KOPT-K1 (cell line): Measurements from ENCODE around the gene MAG.
"Not testable (repeated sequence)": the region's sequence is repeated elsewhere in the genome, so short reads cannot be mapped to it uniquely, and the experiment has no call there.

ENCODE experiments used
- H3K27ac ChIP-seq: fragments of 200-600 bp; sonication (generic); 2 replicates; pipeline ENCODE4 v1.5.1; 2016; ENCODE audit warnings: antibody characterized with exemption, mild to moderate bottlenecking, low read depth, low read length; ENCODE audit not compliant: poor library complexity, severe bottlenecking
- H3K36me3 ChIP-seq: fragments of 200-600 bp; sonication (generic); 2 replicates; pipeline ENCODE4 v1.5.1; 2017; ENCODE audit warnings: antibody characterized with exemption, mild to moderate bottlenecking, low read length, moderate library complexity; ENCODE audit not compliant: insufficient read depth
- H3K9me3 ChIP-seq: fragments of 200-600 bp; sonication (generic); 2 replicates; pipeline ENCODE4 v1.5.1; 2017; ENCODE audit warnings: antibody characterized with exemption, low read length, mild to moderate bottlenecking; ENCODE audit not compliant: insufficient read depth, poor library complexity, severe bottlenecking

The MAG gene

GRCh38 chr19:35272122-35272719, 19.7 kb upstream of the MAG start:
- peaks cover 71% of the 10 kb centered on the region for H3K36me3 ChIP-seq
- H3K27ac ChIP-seq, result no peak overlapping the region
- H3K9me3 ChIP-seq, result no peaks in the 10 kb centered on the region

DNA sequence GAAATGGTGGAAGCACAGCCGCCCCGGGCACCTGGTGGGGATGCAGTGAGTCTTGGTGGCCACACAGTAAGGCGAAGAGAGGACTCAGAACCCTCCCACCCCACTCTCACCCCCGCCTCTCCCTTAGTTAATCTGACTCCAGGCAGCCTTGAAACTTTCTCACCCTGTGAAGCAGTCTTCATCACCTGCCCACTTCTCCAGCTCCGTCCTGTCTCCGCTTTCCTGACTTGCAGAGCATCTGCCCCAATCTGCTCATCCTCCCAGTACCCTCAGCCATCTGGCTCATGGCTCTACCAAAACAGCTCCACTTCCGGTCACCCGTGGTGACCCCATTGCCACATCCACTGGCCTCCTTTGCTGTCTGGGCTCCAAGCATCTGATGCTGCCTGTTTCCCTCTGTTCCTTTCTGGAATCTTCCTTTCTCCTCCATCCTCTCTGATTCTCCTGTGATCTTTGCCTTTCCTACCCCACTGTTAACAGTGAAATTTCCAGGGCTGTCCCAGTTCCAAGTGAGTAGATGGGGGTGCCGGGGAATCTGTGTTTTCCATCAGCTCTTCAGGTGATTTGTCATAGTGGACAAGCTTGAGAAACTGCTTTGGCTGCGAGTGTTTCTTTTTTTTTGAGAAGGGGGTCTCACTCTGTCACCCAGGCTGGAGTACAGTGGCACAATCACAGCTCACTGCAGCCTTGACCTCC, 18.9 kb upstream of the MAG start:
- no peaks in the 10 kb centered on the region for H3K9me3 ChIP-seq
- H3K36me3 ChIP-seq, result peaks cover 80% of the 10 kb centered on the region
- H3K27ac ChIP-seq, result no peak overlapping the region

DNA sequence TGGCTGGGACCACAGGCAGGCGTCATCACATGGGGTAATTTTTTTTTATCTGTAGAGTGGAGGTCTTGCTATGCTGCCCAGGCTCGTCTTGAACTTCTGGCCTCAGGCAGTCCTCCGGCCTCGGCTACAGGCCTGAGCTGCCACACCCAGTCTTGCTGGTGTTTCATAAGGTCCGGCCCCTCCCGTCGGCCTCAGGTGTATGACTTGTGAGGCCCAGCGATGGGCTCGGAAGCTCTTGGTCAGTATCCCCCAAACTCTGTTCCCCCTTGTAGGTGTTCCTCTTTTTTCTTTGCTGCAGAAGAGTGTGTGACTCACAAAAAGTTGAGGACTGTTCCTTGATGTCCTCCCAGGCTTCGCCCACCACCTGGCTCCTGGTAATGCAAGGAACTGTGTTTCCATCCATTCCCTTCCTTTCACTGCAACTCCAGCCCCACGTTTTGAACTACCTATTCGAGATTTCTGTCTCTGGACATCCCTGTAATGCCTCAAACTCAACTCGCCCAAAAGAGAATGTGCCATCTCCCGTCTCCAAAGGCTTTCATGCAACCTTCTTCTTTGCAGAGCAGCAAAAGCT, 18.2 kb upstream of the MAG start:
- no peaks in the 10 kb centered on the region for H3K9me3 ChIP-seq
- H3K36me3 ChIP-seq, result peaks cover 87% of the 10 kb centered on the region
- H3K27ac ChIP-seq, result no peak overlapping the region

DNA sequence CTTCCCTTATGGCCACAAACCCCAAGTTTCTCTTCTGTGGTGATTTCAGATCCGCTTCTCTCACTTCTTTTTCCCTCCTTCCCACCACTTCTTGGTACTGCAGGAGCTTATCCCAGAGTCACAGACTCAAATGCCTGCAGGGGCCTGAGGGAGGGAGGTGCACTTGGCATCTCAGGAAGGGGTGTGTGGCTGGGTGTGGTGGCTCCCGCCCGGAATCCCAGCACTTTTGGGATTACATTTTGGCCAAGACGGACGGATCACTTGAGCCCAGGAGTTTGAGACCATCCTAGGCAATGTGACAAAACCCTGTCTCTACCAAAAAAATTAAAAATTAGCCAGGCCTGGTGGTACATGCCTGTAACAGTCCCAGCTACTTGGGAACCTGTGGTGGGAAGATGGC, 17.6 kb upstream of the MAG start:
- no peak overlapping the region for H3K27ac ChIP-seq
- no peaks in the 10 kb centered on the region for H3K9me3 ChIP-seq
- peaks cover 92% of the 10 kb centered on the region for H3K36me3 ChIP-seq

- no peak overlapping the region for H3K27ac ChIP-seq
- peaks cover 79% of the 10 kb centered on the region for H3K36me3 ChIP-seq
- H3K9me3 ChIP-seq, result no peaks in the 10 kb centered on the region
Measured at GRCh38 chr19:35276706-35277281, 15.2 kb upstream of the MAG start.

GRCh38 chr19:35278578-35279284, 13.2 kb upstream of the MAG start:
- no peaks in the 10 kb centered on the region for H3K9me3 ChIP-seq

GRCh38 chr19:35279374-35279773, 12.6 kb upstream of the MAG start:
- H3K36me3 ChIP-seq, result peaks cover 54% of the 10 kb centered on the region
- H3K27ac ChIP-seq, result no peak overlapping the region
- H3K9me3 ChIP-seq, result no peaks in the 10 kb centered on the region

More at GRCh38 chr19:35278578-35279284, 13.2 kb upstream of the MAG start:
- H3K36me3 ChIP-seq, result peaks cover 60% of the 10 kb centered on the region
- H3K27ac ChIP-seq, result no peak overlapping the region

GRCh38 chr19:35279985-35280821, 11.8 kb upstream of the MAG start:
- Histone ChIP-seq H3K9me3 (no peaks in the 10 kb centered on the region), H3K27ac (no peak overlapping the region), H3K36me3 (peaks cover 46% of the 10 kb centered on the region)

GRCh38 chr19:35281303-35281702, 10.7 kb upstream of the MAG start:
- H3K36me3 ChIP-seq, result peaks cover 36% of the 10 kb centered on the region
- no peak overlapping the region for H3K27ac ChIP-seq
- no peaks in the 10 kb centered on the region for H3K9me3 ChIP-seq

DNA sequence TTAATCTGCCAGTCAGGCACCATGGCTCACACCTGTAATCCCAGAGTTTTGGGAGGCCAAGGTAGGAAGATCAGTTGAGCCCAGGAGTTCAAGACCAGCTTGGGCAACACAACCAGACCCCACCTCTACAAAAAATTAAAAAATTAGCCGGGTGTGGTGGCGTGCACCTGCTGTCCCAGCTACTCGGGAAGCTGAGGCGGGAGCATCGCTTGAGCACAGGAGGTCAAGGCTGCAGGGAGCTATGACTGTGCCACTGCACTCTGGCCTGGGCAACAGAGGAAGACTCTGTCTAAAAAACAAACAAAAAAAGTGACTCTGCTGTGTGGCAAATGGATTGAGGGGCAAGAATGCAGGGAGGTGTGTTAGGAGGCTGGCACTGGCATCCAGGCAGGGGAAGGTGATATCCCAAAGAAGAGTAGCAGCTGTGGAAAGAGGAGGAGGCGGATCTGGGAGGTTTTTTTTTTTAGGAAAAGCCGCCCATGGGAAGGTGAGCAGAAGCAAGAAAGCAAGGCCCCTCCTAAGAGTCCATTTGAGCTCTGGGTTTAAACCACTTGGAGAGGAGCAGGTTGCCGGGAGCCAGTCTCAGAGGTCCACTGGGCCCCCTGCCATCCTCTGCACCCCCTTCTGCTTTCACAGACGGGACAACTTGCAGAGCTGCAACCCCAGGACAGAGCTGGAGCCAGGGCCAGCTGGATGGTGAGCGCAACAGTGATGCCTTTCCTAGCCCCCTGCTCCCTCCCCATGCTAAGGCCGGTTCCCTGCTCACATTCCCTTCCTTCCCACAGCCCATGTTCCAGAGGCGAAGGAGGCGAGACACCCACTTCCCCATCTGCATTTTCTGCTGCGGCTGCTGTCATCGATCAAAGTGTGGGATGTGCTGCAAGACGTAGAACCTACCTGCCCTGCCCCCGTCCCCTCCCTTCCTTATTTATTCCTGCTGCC, 7.5 kb upstream of the MAG start:
- Histone ChIP-seq H3K36me3 (peaks cover 4% of the 10 kb centered on the region), H3K27ac (no peak overlapping the region), H3K9me3 (no peaks in the 10 kb centered on the region)

DNA sequence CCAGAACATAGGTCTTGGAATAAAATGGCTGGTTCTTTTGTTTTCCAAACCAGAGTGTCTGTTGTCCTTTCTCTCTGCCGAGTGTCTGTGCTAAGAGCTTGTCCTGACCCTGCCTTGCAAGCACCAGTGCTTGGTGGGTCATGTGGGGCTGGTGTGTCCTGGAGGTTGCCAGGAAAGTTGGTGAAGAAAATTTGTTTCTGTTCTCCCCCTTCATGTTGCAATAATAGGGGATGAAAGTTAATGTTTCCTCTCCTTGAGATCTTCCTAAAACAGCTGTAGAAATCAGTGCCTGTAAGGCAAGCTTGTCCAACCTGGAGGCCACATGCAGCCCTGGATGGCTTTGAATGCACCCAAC, 6.9 kb upstream of the MAG start:
- Histone ChIP-seq H3K36me3 (no peaks in the 10 kb centered on the region), H3K27ac (no peak overlapping the region)

GRCh38 chr19:35285465-35285864, 6.5 kb upstream of the MAG start:
- not testable (repeated sequence) for H3K36me3 ChIP-seq, H3K9me3 ChIP-seq, H3K27ac ChIP-seq

More for the DNA sequence above, 6.9 kb upstream of the MAG start:
- no peaks in the 10 kb centered on the region for H3K9me3 ChIP-seq

DNA sequence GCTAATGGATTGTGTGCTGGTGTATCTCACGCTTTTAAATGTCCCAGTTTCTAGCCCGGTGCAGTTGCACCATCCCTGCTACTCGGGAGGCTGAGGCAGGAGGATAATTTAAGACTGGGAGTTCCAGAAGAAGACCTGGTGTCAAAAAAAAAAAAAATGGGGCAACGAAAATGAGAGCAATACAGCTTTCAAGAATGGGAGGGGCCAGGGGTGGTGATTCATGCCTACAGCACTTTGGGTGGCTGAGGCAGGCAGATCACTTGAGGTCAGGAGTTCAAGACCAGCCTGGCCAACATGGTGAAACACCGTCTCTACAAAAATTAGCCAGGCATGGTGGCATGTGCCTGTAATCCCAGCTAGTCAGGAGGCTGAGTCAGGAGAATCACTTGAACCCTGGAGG, 5.9 kb upstream of the MAG start:
- H3K36me3 ChIP-seq, H3K27ac ChIP-seq, H3K9me3 ChIP-seq: not testable (repeated sequence)

DNA sequence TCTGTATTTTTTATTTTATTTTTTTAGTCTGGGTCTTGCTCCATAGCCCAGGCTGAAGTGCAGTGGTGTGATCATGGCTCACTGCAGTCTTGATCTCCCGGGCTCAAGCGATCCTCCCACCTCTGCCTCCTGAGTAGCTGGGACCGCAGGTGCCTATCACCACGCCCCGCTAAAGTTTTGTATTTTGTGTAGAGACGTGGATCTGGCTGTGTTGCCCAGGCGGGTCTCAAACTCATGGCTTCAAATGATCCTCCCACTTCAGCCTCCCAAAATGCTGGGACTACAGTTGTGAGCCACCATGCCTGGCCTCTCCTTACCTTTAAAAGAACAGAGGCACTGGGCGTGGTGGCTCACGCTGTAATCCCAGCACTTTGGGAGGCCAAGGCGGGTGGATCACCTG, 4.2 kb upstream of the MAG start:
- H3K27ac ChIP-seq, result no peak overlapping the region
- H3K36me3 ChIP-seq, result no peaks in the 10 kb centered on the region
- H3K9me3 ChIP-seq, result no peaks in the 10 kb centered on the region
